Raji (cell line): Measurements from ENCODE around the gene LMBR1.

ENCODE experiments used
- POLR2A ChIP-seq: IDR thresholded peaks from 2 replicates; pipeline ENCODE4 v1.6.1; 2011; ENCODE audit warnings: low read depth, low read length, control low read depth; ENCODE audit not compliant: insufficient read depth

LMBR1 gene

DNA sequence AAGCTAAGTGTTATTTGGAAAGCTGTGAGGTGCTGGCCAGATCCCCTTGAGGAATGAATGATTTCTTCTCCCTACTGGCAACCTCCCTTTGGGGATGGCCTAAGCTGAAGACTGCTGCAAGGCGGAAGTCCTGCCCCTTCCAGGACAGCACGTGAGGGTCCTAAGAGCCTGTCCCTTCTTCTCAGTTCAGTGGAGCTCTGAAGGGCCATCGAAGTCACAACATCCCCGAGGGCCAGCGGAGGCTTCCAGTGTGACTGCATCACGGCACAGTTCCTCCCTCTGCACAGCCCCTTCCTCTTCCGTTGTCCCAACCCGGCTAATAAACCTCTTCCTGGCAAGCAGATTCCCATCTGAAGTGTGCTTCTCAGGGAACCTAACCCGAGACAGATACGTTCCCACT lies 208.7 kb downstream of the LMBR1 start:
- TF ChIP-seq POLR2A: no peak

DNA sequence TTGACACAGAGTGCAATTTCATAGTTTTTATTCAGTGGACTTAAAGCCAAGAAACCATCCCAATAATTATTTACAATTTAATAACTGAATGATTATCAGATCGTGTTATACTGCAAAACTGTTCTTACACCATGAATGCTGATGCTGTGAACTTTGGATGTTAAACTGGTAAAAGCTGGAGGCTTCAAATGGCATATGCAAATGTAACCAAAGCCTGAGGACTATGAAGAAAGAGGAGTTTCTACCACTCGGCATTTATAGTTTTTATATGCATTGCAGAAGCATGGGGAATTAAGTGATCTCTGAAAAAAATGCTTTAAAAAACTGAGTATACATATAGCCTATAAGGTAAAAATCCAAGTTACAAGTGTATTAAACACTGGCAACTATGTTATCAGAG lies 210.1 kb downstream of the LMBR1 start:
- no peak for TF ChIP-seq POLR2A

DNA sequence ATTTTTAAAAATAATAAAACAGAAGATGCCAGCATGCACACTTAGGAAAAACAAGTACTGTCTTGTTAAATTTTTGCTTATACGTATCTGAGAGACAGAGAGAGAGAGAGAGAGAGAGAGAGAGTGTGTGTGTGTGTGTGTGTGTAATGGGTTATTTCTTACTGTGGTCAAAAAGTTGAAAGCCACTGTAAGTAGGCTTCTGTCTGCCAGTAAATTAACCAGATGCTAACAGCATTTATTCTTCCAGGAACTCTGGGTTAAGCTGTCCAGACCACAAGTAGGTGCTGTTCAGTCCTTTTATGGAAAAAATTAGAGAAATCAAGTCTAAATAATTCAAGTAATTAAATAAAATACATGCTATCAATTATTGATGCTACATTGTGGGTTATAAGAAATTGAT lies 212.7 kb downstream of the LMBR1 start:
- no peak for TF ChIP-seq POLR2A

DNA sequence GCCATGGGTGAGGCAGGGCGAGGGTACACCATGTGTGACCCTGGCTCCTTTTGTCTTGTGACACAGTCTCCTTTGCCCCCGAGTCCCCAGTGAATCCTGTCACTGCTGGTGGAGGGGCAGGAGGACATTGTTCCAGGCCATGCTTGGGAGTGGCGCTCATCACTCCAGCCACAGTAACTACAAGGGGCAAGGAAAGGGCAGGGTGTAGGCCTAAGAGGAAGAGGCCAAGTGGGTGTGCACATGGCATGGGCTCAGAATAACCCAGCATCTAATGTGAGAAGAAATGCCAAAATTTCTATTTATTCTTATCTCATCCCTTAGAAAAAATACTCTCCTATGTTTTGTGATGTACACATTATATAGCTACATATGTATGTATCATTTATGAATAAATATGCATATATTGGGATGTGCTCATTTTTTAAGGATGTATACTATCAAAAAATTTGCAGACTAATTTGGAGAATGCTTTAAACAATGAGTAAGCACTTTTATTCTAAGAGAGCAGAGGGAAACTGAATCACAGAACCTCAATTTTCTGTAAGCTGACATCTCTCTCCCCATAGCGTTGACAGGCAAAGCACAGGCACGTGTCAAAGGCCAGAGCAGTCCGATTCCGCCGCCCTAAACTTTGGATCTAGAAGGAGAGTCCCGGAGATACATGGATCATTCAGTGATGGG lies 215.5 kb downstream of the LMBR1 start:
- TF ChIP-seq POLR2A: no peak

DNA sequence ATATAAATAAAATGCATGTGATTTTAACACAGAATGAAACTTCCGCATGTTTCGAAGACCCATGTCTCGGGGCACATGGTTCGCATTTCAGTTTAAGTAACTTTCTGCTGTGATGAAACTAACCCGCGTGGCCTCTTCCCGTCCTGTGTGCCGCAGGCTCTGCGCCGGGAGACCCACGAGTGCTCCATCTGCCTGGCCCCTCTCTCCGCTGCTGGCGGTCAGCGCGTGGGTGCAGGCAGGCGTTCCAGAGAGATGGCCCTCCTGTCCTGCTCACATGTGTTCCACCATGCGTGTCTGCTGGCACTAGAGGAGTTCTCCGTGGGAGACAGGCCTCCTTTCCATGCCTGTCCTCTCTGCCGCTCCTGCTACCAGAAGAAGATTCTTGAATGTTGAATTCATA lies 216.7 kb downstream of the LMBR1 start:
- TF ChIP-seq POLR2A: no peak

DNA sequence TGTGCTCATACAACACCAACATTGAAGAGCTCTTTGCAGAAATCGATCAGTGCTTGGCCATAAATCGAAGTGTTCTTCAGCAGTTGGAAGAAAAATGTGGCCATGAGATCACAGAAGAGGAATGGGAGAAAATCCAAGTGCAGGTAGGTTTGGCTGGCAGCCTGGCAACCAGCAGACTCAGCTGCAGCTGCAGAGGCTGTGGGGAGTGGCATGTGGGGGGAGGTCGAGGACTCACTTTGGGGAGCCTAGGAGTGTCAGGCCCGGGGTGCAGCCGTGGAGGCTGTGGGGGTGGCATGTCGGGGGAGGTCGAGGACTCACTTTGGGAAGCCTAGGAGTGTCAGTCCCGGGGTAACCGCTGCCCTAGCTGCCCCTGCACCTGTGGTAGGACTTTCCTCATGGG lies 217.3 kb downstream of the LMBR1 start:
- TF ChIP-seq POLR2A: no peak

DNA sequence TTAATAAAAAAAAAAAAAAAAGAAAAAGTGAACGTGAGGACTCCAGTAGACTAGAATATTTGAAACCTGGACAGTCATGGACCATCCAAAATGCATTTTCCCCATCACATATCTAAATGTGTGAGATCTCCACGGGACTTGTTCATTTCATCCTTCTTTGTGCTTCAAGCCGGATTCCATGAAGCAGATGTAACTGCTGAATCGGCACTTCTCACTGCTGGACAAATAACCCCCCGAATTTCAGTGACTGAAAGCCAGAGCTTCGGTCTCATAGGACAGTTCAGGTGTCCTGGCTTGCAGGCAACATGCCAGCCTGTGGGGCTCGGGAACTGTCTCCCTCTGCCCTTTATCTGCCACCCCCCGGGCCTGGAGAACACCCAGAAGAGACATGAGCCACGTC lies 219.1 kb downstream of the LMBR1 start:
- TF ChIP-seq POLR2A: no peak

DNA sequence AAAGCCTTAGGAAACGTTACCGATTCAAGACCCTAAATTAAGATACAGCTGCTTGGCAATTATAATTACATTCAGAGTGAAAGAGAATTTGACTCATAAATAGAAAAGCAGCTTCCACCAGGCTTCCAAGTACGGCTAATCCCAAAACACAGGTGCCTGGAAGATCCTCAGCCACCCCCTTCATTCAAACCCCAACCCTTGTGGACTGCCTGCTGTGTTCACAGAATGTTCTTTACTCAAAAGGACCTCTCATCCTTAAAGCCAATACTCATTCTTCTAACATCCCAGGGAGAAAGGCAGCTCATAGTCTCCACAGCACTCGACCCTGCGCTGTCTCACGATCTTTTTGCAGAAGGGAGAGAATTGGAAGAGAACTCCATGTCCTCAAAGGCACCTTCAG lies 219.5 kb downstream of the LMBR1 start:
- no peak for TF ChIP-seq POLR2A

DNA sequence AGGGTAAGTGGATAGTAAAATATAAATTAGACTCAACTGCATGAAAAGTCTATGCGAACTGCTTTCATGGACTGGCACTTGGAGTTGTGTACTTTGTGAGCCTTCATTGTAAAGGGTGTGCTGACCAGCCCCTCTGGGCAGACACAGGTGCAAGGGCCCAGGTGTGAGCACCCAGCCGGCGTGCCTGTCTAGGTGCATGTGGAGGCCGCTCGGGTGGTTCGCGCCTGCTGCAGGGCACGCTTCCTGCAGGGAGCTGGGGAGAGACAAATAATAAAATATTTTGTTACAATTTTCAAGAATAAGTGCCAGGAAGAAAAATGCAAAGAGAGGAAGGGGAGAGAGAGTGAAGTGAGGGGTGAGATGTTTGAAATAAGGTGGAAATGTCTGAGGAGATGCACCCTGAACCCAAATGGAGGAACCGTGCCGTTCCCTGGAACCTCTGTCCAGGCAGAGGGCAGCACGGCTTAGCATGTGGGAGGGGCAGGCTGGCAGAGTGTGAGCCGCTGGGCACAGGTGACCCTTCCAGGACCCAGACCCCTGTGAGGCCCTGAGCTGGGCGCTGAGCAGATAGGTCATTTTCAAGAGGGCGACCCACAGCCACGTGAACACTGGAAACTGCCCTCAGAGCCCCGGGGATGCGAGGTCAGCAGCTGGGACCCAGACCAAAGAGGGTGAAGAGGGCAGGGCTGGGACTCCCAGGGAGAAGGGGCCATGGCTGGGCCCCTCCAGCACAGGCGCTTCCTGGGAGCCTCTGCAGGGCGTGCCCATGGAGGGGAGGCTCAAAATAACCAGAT lies 223.8 kb downstream of the LMBR1 start:
- no peak for TF ChIP-seq POLR2A

DNA sequence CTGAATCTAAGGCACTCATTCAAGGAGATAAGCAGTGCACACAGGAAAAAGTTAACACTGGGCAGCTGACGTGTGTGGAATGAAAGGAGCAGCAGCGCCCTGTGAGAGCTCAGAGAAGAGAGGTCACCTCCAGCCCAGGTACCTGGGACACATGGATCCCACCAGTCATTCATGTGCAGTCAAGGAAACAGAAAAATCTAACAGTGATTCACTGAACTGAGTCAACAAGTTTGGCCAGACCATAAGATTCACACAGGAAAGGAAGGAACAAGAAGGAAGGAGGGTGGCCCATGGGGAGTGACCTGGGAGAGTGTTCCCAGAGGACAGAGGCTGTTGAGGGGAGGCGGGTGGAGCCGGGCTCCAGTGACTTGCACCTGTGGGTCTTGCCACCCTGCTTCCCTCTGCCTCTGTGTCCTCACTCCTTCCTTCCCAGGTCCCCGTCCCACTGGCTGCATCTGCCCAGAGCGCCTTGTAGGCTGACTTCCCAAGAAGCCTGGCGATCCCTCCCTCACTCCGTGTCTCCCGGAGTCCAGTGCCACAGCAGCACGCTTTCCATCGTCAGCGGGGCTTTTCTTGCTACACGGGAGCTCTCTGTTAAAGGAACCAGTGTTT lies 224.7 kb downstream of the LMBR1 start:
- TF ChIP-seq POLR2A: no peak

DNA sequence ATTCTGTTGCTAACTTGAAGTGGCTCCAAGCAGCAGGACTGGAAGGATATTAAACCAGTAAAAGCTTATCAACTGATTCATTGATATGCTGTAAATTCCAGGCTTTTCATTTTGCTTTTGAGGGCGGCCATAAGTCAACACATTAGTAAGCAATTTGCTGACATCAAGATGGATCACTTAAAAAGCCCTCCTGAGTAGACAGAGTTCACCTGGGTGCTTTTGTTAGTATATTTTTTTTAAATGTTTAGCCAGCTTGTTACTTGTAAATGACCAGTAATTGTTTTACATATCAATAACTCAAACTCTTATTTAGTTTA lies 225.9 kb downstream of the LMBR1 start:
- TF ChIP-seq POLR2A: no peak

DNA sequence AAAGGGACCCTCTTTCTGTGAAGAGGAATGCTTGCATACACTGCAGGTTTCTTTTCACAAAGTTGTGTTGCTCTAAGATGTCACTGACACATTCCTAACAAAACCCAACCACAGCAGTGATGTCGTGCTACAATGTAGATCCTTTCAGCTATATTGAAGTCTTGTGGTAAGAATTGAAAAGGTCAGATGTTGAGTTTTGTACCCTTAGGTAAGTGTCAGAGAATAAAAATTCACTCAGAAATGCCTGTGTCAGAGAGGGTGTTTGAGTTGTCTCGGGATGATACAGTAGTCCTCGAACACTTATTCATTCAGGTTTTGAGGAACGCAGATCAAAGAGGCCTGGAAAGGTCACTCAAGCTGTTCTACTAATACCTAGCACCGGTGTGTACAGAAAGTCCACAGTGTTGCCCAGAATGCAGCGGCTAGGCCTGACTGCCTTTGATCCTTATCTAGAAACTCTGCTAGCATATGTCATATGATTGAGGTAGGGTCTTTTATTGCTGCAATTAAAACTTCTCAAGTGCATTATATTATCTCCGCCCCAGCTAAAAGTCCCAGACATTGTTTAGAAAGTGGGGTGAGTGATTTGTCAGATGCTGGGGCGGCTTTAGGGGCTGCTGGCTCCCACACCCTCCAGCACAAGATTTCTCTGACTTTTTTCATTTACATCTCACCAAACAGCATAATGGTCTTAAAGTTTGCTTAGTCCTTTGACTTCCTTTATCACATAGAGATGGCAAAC lies 226.4 kb downstream of the LMBR1 start:
- TF ChIP-seq POLR2A: no peak

DNA sequence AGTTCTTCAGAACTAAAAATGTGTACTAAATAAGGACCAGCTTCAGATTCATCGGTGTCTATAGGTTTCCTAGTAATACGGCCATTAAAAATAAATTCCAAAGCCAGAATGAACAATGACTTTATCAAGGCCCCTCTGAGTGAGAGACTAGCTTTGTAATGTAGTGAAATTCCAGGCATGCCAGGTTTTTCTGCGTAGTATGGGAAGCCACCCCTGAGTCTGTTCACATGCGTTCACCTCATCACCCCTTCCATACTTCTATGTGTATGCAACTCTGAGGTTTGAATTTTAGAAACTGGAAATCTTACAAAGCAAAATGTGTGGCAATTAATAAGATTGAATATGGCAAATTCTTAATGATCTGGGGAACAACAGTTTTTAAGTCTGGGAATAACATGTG lies 227.9 kb downstream of the LMBR1 start:
- no peak for TF ChIP-seq POLR2A

DNA sequence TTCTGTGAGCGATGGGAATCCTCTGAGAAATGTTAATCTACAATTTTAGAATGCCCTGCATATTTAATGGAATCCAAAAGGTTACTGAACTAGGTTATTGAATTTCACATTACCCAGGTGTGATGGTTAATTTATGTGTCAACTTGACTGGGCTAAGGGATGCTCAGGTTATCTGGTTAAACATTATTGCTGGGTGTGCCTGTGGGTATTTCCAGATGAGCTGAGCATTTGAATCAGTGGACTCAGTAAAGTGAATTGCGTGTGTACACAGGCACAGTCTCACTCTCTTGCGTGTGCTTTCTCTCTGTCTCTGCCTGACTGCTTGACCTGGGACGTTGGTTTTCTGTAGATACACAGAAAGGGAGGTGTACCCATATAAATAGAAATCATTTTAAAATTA lies 230.7 kb downstream of the LMBR1 start:
- no peak for TF ChIP-seq POLR2A

DNA sequence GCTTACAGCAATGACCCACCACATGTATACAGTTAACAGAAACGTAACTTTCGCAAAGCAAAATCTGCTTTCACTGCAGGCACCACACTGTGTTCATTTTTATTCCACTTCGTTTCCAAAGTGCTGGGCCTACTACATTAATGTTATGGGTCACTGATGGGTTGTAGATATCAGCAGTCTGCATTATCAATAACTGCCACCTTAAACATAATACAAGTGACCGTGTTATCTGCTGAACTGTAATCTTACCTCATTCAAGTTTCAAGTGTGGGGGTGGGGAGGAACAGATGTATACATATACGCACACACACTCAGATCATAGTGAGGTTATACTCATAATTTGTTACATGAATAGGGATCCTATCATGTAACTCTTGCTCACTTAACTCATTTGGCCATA lies 231.3 kb downstream of the LMBR1 start:
- no peak for TF ChIP-seq POLR2A

DNA sequence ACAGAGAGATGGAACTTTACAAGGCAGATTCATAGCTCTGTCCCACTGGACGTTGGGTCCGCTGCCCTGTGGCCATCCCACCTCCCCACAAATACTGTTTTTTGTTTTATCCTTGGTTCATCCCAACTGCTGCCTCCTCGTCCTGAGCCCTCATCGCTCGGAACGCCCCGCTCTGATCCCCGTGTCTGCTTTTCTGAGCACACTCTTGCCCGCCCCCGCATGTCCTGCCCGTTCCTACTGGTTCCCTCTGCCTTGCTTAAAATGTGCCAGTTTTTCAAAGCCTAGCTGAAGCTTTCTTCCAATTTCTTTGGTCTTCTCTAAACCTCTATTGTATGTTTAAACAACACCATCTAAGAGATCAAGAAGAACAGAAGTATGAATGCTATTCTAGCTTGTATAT lies 233.0 kb downstream of the LMBR1 start:
- no peak for TF ChIP-seq POLR2A
